ENCODE data around the gene SMYD3.

DNA sequence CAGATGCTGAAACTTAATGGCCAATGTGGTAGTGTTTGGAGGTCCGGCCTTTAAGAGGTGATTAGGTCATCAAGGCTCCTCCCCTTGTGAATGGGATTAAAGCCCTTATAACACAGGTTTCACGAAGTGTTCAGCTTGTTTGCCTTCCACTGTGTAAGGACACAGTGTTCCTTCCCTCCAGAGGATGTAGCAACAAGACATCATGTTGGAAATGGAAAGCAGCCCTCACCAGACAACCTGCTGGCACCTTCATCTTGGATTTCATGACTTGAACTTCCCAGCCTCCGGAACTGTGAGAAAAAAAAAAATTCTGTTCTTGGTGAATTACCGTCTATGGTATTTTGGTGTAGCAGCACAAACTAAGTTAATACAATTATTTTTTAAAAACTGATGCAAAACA, 738.5 kb downstream of the SMYD3 start:
- TF ChIP-seq, protein P1, sequence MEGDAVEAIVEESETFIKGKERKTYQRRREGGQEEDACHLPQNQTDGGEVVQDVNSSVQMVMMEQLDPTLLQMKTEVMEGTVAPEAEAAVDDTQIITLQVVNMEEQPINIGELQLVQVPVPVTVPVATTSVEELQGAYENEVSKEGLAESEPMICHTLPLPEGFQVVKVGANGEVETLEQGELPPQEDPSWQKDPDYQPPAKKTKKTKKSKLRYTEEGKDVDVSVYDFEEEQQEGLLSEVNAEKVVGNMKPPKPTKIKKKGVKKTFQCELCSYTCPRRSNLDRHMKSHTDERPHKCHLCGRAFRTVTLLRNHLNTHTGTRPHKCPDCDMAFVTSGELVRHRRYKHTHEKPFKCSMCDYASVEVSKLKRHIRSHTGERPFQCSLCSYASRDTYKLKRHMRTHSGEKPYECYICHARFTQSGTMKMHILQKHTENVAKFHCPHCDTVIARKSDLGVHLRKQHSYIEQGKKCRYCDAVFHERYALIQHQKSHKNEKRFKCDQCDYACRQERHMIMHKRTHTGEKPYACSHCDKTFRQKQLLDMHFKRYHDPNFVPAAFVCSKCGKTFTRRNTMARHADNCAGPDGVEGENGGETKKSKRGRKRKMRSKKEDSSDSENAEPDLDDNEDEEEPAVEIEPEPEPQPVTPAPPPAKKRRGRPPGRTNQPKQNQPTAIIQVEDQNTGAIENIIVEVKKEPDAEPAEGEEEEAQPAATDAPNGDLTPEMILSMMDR (IDR thresholded peaks at IDR 0.05; ENCODE audit: insufficient read depth, low read depth, low read length), result no peak
- no peak for TF ChIP-seq EZH2 (IDR thresholded peaks at IDR 0.05; ENCODE audit: insufficient read depth, low read length)

Data from astrocyte (in vitro differentiated cells and primary cell).